Epithelial cell of esophagus (primary cell): Measurements from ENCODE around the gene MT1B.
"Not testable (repeated sequence)": the region's sequence is repeated elsewhere in the genome, so short reads cannot be mapped to it uniquely, and the experiment has no call there.

Experiments used
- DNase-seq: peaks from one replicate; pipeline ENCODE4 v3.0.0; 2010; ENCODE audit warnings: low read depth
- H3K4me3 ChIP-seq: 2 replicates; pipeline ENCODE4 v1.5.1; 2011; ENCODE audit warnings: mild to moderate bottlenecking, low read length, control low read depth
- CTCF ChIP-seq: IDR thresholded peaks from 2 replicates; pipeline ENCODE4 v1.5.1; 2011; ENCODE audit warnings: low read depth, mild to moderate bottlenecking, low read length, control low read depth, inconsistent platforms; ENCODE audit not compliant: insufficient read depth; ENCODE audit errors: missing control alignments

MT1B gene

GRCh38 chr16:56618138-56618537 is 33.5 kb upstream of the MT1B start:
- no peak for DNase-seq
- no peak overlapping the region for H3K4me3 ChIP-seq
- no peak for TF ChIP-seq CTCF

- no peak for DNase-seq
- no peak overlapping the region for H3K4me3 ChIP-seq
- TF ChIP-seq CTCF = no peak
These were observed 31.3 kb upstream of the MT1B start for GRCh38 chr16:56620339-56620897.

- not testable (repeated sequence) for H3K4me3 ChIP-seq, DNase-seq
These were observed 29.8 kb upstream of the MT1B start for GRCh38 chr16:56621665-56622445.

GRCh38 chr16:56623184-56623583 is 28.5 kb upstream of the MT1B start:
- not testable (repeated sequence) for DNase-seq, H3K4me3 ChIP-seq

GRCh38 chr16:56623637-56624036 is 28.0 kb upstream of the MT1B start:
- no peak for TF ChIP-seq CTCF
- no peak overlapping the region for H3K4me3 ChIP-seq
- no peak for DNase-seq

GRCh38 chr16:56625140-56625942 is 26.3 kb upstream of the MT1B start, which contains the start of gene MT1E:
Gene MT1E, plus strand, starts transcription at chr16:56625781. Its CDS starts 71 bp downstream, at chr16:56625852.
- TF ChIP-seq CTCF = no peak
- H3K4me3 ChIP-seq = peak within 1 kb of the TSS; percentile 87
- peak; percentile 83 for DNase-seq

- TF ChIP-seq CTCF = no peak
- DNase-seq = peak; percentile 31
- peak overlapping the region; percentile 87 for H3K4me3 ChIP-seq
These were observed 25.6 kb upstream of the MT1B start for GRCh38 chr16:56625943-56626654.
